Sigmoid colon (tissue), 4 donors: ENCODE results near the gene UBE2E2.

Experiments
- POLR2AphosphoS5 ChIP-seq, 4 donors: sonication (generic); formaldehyde crosslinking; IDR thresholded peaks; one replicate each; pipeline ENCODE4 v1.6.1; 2017; ENCODE audit warnings: antibody characterized with exemption in 4 of 4
- TF ChIP-seq, protein P1 (sequence below), 4 experiments: fragments of 450-650 bp in 3 of 4; fragments of 200-600 bp in 1 of 4; IDR thresholded peaks; one replicate each; pipeline ENCODE4 v1.5.1; 2016 to 2019; ENCODE audit warnings: antibody characterized with exemption in 4 of 4, mild to moderate bottlenecking in 3 of 4, moderate library complexity in 2 of 4

DNA sequence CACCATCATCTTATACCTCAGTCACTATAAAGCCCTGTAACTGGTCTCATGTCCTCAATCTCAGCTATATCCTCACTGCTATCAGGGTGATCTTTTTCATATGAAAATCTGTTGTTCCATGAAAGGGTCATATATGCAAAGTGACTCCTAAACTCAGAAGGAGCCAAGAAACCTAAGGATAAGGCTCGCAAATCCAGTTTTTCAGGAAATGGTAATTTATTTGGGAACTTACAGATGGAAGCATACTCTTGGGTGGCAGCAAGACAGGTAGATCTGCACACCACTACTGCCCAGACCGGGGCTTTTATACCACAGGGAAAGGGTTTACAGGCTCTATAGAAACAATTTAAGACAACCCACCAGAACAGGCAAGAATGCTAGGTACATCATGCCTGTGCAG lies 272.3 kb downstream of the UBE2E2 start:
- no peak for TF ChIP-seq POLR2AphosphoS5 (IDR thresholded peaks at IDR 0.05)
- TF ChIP-seq, protein P1, sequence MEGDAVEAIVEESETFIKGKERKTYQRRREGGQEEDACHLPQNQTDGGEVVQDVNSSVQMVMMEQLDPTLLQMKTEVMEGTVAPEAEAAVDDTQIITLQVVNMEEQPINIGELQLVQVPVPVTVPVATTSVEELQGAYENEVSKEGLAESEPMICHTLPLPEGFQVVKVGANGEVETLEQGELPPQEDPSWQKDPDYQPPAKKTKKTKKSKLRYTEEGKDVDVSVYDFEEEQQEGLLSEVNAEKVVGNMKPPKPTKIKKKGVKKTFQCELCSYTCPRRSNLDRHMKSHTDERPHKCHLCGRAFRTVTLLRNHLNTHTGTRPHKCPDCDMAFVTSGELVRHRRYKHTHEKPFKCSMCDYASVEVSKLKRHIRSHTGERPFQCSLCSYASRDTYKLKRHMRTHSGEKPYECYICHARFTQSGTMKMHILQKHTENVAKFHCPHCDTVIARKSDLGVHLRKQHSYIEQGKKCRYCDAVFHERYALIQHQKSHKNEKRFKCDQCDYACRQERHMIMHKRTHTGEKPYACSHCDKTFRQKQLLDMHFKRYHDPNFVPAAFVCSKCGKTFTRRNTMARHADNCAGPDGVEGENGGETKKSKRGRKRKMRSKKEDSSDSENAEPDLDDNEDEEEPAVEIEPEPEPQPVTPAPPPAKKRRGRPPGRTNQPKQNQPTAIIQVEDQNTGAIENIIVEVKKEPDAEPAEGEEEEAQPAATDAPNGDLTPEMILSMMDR (IDR thresholded peaks at IDR 0.05), result no peak
